ENCODE results near the gene TBC1D3K. TPM values are rescaled to one million over a fixed set of nuclear protein-coding genes. Genes with fewer than 3 reads are reported as not detected.
"Not testable (repeated sequence)": the region's sequence is repeated elsewhere in the genome, so short reads cannot be mapped to it uniquely, and the experiment has no call there.

The TBC1D3K gene
- total RNA-seq = not detected
- long read RNA-seq = 0 reads

DNA sequence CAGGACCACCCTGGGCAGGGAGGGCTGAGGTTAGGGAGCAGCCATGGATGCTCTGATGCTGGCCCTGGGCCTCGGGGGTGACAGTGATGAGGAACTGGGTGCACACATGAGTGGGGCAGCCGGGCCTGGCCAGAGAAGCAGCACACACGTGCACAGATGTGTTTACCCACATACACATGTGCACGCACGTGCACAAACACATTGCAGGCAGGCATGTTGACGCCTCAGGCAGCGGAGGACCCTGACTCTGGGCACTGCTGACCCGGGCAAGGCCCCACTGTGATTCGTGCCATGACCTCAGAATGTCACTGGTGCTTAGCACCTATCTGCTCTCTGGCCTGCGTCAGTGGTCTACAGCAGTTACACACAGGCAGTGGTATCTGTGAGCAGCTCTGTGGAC, at the start of gene TBC1D3K:
TBC1D3K (plus strand) TSS at position 301 of the 400 bp plus-strand sequence. CDS start 1,585 bp downstream, outside the sequence.
- H3K4me3 ChIP-seq, DNase-seq, ATAC-seq: not testable (repeated sequence)

DNA sequence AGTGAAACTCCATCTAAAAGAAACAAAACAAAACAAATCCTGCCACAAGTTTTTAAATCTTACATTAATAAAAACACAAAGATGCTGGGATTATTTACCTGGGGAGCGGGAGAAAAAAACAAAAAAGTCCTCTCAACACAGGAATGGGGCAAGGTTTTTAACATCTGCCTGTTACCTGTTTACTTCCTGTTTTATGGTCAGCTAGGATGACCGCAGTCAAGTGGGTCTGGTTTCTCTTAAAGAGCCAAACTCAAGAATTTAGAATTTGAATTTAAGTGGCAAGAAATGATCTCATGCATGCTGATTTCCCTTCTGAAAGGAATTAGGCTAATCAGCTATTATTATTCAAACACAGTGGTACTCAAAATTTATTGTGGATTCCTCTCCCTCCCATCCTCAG, 39.7 kb upstream of the TBC1D3K start:
- Histone ChIP-seq H3K4me3 (no peak overlapping the region), H3K4me1 (no peaks in the 10 kb centered on the region), H3K36me3 (no peaks in the 10 kb centered on the region), H3K9me3 (no peaks in the 10 kb centered on the region), H3K27me3 (ENCODE audit: low read depth) (no peaks in the 10 kb centered on the region), H3K27ac (no peak overlapping the region)
- TF ChIP-seq, protein P1, sequence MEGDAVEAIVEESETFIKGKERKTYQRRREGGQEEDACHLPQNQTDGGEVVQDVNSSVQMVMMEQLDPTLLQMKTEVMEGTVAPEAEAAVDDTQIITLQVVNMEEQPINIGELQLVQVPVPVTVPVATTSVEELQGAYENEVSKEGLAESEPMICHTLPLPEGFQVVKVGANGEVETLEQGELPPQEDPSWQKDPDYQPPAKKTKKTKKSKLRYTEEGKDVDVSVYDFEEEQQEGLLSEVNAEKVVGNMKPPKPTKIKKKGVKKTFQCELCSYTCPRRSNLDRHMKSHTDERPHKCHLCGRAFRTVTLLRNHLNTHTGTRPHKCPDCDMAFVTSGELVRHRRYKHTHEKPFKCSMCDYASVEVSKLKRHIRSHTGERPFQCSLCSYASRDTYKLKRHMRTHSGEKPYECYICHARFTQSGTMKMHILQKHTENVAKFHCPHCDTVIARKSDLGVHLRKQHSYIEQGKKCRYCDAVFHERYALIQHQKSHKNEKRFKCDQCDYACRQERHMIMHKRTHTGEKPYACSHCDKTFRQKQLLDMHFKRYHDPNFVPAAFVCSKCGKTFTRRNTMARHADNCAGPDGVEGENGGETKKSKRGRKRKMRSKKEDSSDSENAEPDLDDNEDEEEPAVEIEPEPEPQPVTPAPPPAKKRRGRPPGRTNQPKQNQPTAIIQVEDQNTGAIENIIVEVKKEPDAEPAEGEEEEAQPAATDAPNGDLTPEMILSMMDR (IDR thresholded peaks at IDR 0.05) = no peak
- intact Hi-C loops (cut with DNase I) = no loop called here
- ATAC-seq (no peak), DNase-seq (no peak)

More for the DNA sequence above, at the start of gene TBC1D3K:
- H3K27me3 ChIP-seq (ENCODE audit: low read depth); H3K4me1 ChIP-seq; intact Hi-C loops (cut with DNase I); H3K36me3 ChIP-seq; H3K9me3 ChIP-seq; H3K27ac ChIP-seq: not testable (repeated sequence)

DNA sequence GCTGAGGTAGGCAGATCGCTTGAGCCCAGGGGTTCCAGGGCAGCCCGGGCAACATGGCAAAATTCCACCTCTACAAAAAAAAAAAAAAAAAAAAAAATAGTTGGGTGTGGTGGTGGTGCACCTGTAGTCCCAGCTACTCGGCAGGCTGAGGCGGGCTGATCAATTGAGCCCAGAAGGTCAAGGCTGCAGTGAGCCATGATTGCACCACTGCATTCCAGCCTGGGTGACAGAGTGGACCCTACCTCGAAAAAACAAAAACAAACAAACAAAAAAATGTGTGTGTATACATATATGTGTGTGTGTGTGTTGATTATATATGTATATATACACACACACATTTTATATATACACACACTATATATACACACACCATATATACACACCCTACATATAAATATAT, 39.1 kb upstream of the TBC1D3K start:
- no peaks in the 10 kb centered on the region for H3K9me3 ChIP-seq
- no peak overlapping the region for H3K27ac ChIP-seq
- H3K4me1 ChIP-seq = no peaks in the 10 kb centered on the region
- ATAC-seq = no peak
- H3K27me3 ChIP-seq (ENCODE audit: low read depth) = no peaks in the 10 kb centered on the region
- TF ChIP-seq, protein P1 (IDR thresholded peaks at IDR 0.05) = no peak
- DNase-seq = no peak
- intact Hi-C loops (cut with DNase I) = no loop called here
- H3K36me3 ChIP-seq = no peaks in the 10 kb centered on the region
- H3K4me3 ChIP-seq = no peak overlapping the region

DNA sequence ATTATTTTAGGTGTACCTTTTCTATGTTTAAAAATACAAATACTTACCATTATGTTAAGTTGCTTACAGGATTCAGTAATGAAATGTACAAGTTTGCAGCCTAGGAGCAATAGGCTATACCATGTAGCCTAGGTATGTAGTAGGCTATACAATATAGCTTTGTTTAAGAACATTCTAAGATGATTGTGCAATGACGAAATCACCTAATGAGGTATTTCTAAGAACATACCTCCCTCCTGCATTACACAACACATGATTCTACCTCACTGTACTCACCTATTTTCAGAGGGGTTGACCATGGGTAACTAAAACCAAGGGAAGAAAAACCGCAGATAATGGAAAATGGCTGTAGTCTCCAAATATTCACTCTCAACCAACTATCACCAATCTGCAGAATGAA, 35.3 kb upstream of the TBC1D3K start:
- ATAC-seq = no peak
- no peak overlapping the region for H3K27ac ChIP-seq
- H3K27me3 ChIP-seq (ENCODE audit: low read depth) = no peaks in the 10 kb centered on the region
- no peaks in the 10 kb centered on the region for H3K36me3 ChIP-seq
- TF ChIP-seq, protein P1 (IDR thresholded peaks at IDR 0.05) = no peak
- DNase-seq = no peak
- H3K9me3 ChIP-seq = no peaks in the 10 kb centered on the region
- intact Hi-C loops (cut with DNase I) = no loop called here
- no peaks in the 10 kb centered on the region for H3K4me1 ChIP-seq
- H3K4me3 ChIP-seq = no peak overlapping the region

DNA sequence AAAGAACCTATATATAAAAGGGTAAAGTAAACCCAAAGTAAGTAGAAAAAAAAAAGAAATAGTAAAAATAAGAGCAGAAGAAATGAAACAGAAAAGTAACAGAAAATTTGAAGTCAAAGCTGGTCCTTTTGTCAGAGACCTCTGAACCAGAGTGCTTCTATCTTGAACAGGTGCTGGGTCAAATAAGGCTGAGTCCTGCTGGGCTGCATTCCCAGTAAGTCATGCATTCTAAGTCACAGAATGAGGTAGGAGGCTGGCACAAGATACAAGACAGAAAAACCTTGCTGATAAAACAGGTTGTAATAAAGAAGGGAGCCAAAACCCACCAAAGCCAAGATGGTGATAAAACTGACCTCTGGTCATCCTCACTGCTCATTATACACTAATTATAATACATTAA, 27.3 kb upstream of the TBC1D3K start:
- DNase-seq; H3K4me3 ChIP-seq; H3K27ac ChIP-seq; H3K4me1 ChIP-seq; intact Hi-C loops (cut with DNase I); H3K36me3 ChIP-seq; H3K9me3 ChIP-seq; ATAC-seq; H3K27me3 ChIP-seq (ENCODE audit: low read depth): not testable (repeated sequence)

Other genes starting within 250 kb of the TBC1D3K start
- gene HNF1B, start 179.4 kb upstream of the TBC1D3K start, total RNA-seq = 15.2 TPM
- 20.7 TPM for gene TBC1D3L, start 64.6 kb downstream of the TBC1D3K start, total RNA-seq
- gene TBC1D3D, start 79.6 kb downstream of the TBC1D3K start, total RNA-seq = 0.92 TPM
- 0.38 TPM for gene TBC1D3C, start 144.2 kb downstream of the TBC1D3K start, total RNA-seq
- not detected for gene TBC1D3E, start 203.5 kb downstream of the TBC1D3K start, total RNA-seq

All from lower lobe of right lung (tissue), 2 donors.